ENCODE data around the gene CSKMT.
A peak's percentile ranks its signal among the peaks of the same experiment; 100 is the strongest.
"Not testable (repeated sequence)": the region's sequence is repeated elsewhere in the genome, so short reads cannot be mapped to it uniquely, and the experiment has no call there.

CSKMT gene

GRCh38 chr11:62665075-62665598, at the start of gene CSKMT, which contains the start of gene C11orf98:
TSS of gene CSKMT (plus strand) at chr11:62665312. CDS start at chr11:62665880, 568 bp downstream.
TSS of gene C11orf98 (minus strand) at chr11:62665210. CDS start at chr11:62665169, 41 bp downstream.
- peak; percentile 76 for DNase-seq

GRCh38 chr11:62615521-62615920, 49.6 kb upstream of the CSKMT start:
- no peak for DNase-seq

- not testable (repeated sequence) for DNase-seq
Measured at GRCh38 chr11:62616957-62617356, 48.2 kb upstream of the CSKMT start.

DNA sequence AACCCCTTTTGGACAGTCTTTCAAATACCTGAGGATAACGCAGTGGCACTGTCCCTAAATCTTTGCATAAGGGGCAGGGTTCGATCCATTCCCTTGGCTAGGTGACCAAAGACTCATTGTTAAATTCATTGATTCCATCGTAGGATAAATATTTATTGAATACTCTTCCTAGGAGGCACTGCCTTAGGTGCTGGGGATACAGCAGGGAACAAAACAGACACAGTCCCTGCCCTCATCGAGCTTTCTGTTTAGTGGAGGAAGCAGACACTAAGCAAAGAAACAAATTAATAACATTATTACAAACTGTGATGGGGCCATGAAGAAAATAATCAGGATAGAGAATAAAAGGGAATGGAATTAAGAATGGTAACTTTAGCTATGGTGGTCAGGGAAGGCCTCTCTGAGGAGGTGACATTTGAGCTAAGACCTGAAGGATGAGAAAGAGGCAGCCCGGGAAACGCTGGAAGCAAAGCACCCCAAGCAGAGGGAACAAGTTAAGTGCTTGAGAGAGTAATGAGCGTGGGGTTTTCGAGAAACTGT, 44.0 kb upstream of the CSKMT start:
- no peak for DNase-seq

DNA sequence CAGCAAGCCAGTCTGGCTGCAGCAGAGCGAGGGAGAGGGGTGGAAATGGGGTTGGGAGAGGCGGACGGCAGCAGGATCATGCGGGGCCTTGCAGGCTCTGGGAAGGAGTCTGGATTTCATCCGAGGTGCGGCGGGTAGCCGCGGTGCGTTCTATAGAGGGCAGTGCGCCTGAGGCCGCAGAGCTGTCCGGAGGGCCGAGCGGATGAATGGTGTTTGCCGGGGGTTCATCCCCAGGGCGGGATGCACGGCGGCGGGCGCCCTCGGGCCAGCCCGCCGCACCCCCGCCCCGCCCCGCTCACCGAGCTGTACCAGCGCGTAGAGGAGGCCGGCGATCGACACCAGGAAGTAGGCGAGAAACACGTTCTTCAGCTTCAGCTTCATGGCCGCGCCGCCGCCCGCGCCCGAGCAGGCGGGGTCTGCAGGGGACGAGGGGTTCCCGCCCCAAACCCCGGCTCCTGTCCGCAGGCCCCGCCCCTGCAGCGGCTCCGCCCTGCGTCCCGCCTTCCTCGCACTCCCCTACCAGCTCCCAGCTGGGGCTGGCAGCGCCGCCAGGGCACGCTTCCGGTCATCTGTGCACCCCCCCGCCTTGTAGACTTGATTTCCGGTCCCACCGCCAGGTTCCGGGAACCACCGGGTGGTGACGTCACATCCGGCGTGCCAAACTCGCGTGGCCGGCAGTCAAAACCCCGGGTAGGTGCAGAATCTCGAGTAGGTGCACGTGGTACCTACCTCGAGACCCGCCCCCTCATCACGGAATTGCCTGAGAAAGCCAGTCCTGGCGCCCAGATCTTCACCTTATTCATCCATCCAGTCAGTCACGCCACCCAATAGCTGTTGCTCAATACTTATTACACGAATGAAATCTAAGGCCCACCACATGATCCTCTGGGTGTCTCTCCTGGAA, 43.3 kb upstream of the CSKMT start, which contains the start of gene B3GAT3:
B3GAT3 (minus strand) TSS at position 420 of the 904 bp plus-strand sequence; CDS start at position 381, 39 bp downstream.
- peak; percentile 78 for DNase-seq

- no peak for DNase-seq
Measured at GRCh38 chr11:62622476-62623089, 42.5 kb upstream of the CSKMT start.

DNA sequence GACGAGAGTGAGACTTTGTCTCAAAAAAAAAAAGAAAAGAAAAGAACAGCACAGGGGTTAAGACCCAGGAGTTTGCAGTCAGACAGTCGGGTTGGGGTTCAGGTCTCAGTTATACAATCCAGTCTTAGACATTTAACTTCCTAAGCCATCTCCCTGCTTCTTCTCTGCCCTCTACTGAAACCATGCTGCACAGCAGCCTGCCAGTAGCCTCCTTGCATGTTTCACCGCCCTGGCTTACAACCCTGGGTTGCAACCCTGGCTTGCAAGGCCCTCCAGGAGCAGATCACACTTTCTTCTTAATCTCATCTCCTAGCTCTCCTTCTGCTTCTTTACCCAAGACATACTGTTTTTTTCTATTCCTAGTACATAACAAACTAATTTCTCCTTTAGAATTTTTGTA, 37.4 kb upstream of the CSKMT start:
- no peak for DNase-seq

- no peak for DNase-seq
Measured at GRCh38 chr11:62632492-62632891, 32.6 kb upstream of the CSKMT start.

DNA sequence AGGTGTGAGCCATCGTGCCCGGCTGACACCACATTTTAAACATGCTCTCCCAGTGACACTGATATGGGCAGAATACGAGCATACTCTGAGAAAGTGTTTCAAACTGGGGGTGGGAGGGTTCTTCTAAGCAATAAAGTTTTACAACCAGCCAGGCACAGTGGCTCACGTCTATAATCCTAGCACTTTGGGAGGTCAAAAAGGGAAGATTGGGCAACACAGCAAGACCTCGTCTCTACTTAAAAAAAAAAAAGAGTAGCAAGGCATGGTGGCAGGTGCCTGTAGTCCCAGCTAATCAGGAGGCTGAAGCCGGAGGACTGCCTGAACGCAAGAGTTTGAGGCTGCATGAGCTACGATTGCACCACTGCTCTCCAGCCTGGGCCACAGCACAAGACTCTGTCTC, 20.9 kb upstream of the CSKMT start:
- no peak for DNase-seq

GRCh38 chr11:62645671-62645945, 19.5 kb upstream of the CSKMT start:
- DNase-seq = no peak

DNA sequence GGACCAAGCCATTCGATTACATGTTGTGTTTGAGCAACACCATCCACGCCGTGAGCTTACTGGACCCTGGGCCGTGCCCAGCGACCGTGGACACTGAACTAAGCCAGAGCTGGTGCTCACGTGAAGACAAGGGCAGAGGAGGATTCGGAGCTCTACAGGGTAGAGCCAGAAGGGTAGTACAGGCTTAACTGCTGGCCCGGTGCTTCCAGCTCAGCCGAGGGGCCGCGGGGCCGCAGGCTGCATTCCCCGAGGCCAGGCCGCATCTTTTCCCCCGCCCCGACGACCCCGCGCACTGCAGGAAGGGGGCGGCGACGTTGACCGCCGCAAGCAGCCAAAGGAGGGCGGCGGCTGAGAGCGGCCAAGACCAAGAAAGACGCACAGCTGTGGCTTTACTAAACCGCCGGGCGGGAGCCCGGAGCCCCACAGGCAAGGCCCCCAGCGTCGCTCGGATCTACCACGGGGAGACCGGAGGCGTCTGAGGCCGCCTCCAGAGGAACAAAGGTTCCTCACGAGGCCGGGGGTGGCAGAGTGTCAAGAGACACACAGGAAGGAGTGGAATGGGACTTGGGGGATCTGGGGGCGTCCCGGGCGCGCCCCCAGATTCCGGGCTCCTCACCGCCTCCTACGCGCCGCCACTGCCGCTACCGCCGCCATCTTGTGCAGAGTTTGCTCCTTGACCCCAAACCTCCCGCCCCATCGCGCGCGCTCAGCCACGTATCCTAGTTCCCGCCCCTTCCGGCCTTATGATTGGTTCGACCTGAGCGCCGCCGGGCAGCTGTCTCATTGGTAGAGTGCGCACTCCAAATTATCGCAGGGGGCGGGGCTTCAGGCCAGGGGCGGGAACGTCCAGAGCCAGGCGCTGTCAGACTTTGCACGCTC, 18.9 kb upstream of the CSKMT start, which contains the start of gene GANAB:
GANAB (minus strand) TSS at position 668 of the 879 bp plus-strand sequence; CDS start at position 654, 14 bp downstream.
- peak; percentile 90 for DNase-seq

DNA sequence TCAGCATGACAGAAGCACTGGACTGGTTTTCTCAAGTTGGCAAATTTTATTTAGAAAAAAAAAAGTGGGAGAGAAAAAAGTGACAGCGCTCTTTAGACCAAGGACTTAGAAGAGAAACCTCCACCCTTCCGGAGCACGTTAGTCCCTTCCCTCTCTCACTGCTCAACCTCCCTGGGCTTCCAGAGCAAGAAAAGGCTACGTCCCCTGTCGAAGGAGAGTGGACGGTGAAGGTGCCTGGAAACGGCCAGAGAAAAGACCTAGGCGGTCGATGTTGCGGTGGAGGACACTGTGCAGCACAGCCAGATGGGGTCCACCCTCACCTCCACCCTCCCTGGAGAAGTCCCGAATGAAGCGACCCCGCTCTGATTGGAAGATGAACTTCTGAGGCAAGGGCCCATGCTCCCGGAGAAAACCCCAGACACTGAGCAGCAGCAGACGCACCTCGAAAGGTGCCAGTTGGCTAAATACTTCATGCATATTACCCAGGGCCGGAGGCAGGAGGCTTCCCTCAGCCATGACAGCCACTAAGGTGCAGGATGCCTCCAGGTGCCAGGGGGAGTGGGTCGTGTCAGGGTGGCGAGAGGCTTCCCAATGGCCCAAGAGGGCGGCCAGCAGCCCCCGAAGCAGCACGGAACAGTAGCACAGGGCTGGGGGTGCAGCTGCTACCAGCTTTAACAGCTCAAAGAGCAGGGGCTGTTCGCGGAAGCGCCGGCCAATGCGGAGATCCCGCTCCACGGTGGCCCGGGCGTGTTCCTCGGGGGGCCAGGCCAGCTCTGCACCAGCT, 18.1 kb upstream of the CSKMT start:
- no peak for DNase-seq

DNA sequence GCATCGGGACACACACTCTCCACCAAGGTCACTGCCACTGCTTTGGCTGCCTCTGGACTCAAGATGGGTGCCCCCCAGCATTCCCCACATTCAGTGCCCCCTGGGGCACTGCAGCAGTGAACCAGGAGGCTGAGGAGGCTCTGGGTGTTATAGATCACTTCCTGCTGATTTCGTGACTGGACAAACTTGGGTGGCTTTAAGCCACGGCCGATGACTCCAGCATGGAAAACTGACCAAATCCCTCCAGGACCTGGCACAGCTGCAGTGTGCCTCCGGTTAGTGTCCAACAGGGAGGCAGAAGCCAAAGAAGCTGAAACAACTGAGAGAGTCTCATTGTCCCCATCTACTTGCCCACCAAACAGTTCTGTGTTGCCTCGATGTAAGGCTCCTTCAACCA, 17.5 kb upstream of the CSKMT start:
- DNase-seq = no peak

GRCh38 chr11:62648185-62648966, 16.7 kb upstream of the CSKMT start:
- DNase-seq = no peak

DNA sequence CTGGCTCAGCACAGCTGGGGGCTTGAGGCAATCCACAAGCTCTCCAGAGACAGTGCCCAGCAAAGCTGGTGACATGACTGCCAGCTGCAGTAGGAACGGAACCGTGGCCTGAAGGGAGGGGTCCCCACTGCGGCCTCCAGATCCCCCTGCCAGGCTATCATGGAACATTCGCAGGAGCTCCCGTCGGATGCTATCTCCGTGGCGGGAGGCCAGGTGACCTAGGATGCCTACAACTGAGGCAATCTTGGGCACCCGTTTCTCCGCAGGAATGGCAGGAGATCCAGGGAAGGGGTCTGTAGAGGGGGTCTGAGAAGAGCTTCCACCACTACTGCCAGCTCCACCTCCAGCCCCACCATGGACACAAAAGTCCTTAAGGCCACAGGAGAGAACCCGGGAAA, 16.1 kb upstream of the CSKMT start:
- no peak for DNase-seq

- DNase-seq = no peak
Measured at GRCh38 chr11:62649486-62649885, 15.6 kb upstream of the CSKMT start.

DNA sequence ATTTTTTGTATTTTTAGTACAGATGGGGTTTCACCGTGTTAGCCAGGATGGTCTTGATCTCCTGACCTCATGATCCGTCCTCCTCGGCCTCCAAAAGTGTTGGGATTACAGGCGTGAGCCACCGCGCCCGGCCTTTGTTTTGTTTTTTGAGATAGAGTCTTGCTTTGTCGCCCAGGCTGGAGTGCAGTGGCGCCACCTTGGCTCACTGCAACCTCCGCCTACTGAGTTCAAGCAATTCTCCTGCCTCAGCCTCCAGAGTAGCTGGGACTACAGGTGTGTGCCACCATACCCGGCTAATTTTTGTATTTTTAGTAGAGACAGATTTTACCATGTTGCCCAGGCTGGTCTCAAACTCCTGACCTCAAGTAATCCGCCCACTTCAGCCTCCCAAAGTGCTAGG, 14.8 kb upstream of the CSKMT start:
- DNase-seq = not testable (repeated sequence)

GRCh38 chr11:62652161-62653006, 12.7 kb upstream of the CSKMT start:
- no peak for DNase-seq

- DNase-seq = no peak
Measured at GRCh38 chr11:62654297-62654696, 10.8 kb upstream of the CSKMT start.
